PC-3 (cell line): ENCODE data around the gene RNF14. TPM values are rescaled to one million over a fixed set of nuclear protein-coding genes. Genes with fewer than 3 reads are reported as not detected.

Experiments used
- ATAC-seq: fragments of 200-7000 bp; cut with Tn5 transposase; 2 replicates; pipeline ENCODE4 v1.9.1; 2020; ENCODE audit warnings: mild to moderate bottlenecking, moderate library complexity
- BruUV-seq: library from RNA; stranded (reverse); fragments of 400-500 nt; replicated peaks from 2 replicates; lab custom pipeline; 2021; lab: Mats Ljungman, UMichigan
- CTCF ChIA-PET: fragments of 300-600 bp; sonication (Branson Sonifier 250); formaldehyde crosslinking; loops from one replicate; lab custom pipeline; 2022; ENCODE audit warnings: antibody characterized with exemption; lab: Charles Lee
- POLR2A ChIA-PET: fragments of 300-600 bp; sonication (Branson Sonifier 250); formaldehyde crosslinking; loops from one replicate; lab custom pipeline; 2022; ENCODE audit warnings: antibody characterized with exemption; ENCODE audit not compliant: unreplicated experiment; lab: Charles Lee
- DNase-seq: peaks from one replicate; pipeline ENCODE4 v3.0.0-alpha.2; 2015
- H2AFZ ChIP-seq: fragments of 300-600 bp; sonication (generic); 2 replicates; pipeline ENCODE4 v1.6.0; 2016; ENCODE audit warnings: antibody characterized with exemption, low read length
- H3F3A ChIP-seq: fragments of 300-600 bp; sonication (generic); one replicate; pipeline ENCODE4 v1.6.0; 2017; ENCODE audit warnings: antibody characterized with exemption, low read length, control low read depth, mild to moderate bottlenecking; ENCODE audit not compliant: unreplicated experiment
- H3K27ac ChIP-seq: fragments of 300-600 bp; sonication (generic); 2 replicates; pipeline ENCODE4 v1.5.1; 2016; ENCODE audit warnings: mild to moderate bottlenecking, low read length
- H3K27me3 ChIP-seq: fragments of 300-600 bp; sonication (generic); 2 replicates; pipeline ENCODE4 v1.6.1; 2016; ENCODE audit warnings: low read length, mixed read lengths
- H3K36me3 ChIP-seq: fragments of 300-600 bp; sonication (generic); 2 replicates; pipeline ENCODE4 v1.6.1; 2016; ENCODE audit warnings: low read depth, mixed run types, low read length, mixed read lengths
- H3K4me1 ChIP-seq: fragments of 300-600 bp; sonication (generic); 2 replicates; pipeline ENCODE4 v1.5.1; 2016; ENCODE audit warnings: low read length; ENCODE audit not compliant: insufficient read depth
- H3K4me2 ChIP-seq: fragments of 300-600 bp; sonication (generic); 2 replicates; pipeline ENCODE4 v1.6.0; 2016; ENCODE audit warnings: low read length
- H3K4me3 ChIP-seq: fragments of 300-600 bp; sonication (generic); 2 replicates; pipeline ENCODE4 v1.5.1; 2016; ENCODE audit warnings: mild to moderate bottlenecking, low read length, mixed read lengths
- H3K79me2 ChIP-seq: fragments of 300-600 bp; sonication (generic); 2 replicates; pipeline ENCODE4 v1.6.1; 2017; ENCODE audit warnings: low read length, mixed read lengths
- H3K9ac ChIP-seq: fragments of 300-600 bp; sonication (generic); 2 replicates; pipeline ENCODE4 v1.6.0; 2016; ENCODE audit warnings: mild to moderate bottlenecking, low read length
- H3K9me2 ChIP-seq: fragments of 300-600 bp; sonication (generic); replicated peaks from 2 replicates; pipeline ENCODE4 v1.6.1; 2016; ENCODE audit warnings: mixed run types, low read length, mixed read lengths
- H3K9me3 ChIP-seq: fragments of 300-600 bp; sonication (generic); 2 replicates; pipeline ENCODE4 v1.6.1; 2016; ENCODE audit warnings: low read length, mixed read lengths
- H4K20me1 ChIP-seq: fragments of 300-600 bp; sonication (generic); 2 replicates; pipeline ENCODE4 v1.6.1; 2016; ENCODE audit warnings: low read length, mixed read lengths
- CTCF ChIP-seq: fragments of 300-600 bp; sonication (generic); conservative IDR thresholded peaks from 2 replicates; pipeline ENCODE4 v1.5.1; 2017; ENCODE audit warnings: antibody characterized with exemption, low read depth, mild to moderate bottlenecking, low read length
- EZH2 ChIP-seq: fragments of 300-600 bp; sonication (generic); IDR thresholded peaks from one replicate; pipeline ENCODE4 v1.6.1; 2017; ENCODE audit warnings: antibody characterized with exemption, mild to moderate bottlenecking, low read length; ENCODE audit not compliant: unreplicated experiment
- EZH2phosphoT487 ChIP-seq: fragments of 300-600 bp; sonication (generic); IDR thresholded peaks from 2 replicates; pipeline ENCODE4 v1.6.1; 2018; ENCODE audit warnings: mild to moderate bottlenecking, antibody characterized with exemption, low read length, borderline replicate concordance
- intact Hi-C: fragments of 100-400 bp; cut with micrococcal nuclease; formaldehyde crosslinking; loops from 2 replicates; pipeline ENCODE4 v1.9.0; 2023
- total RNA-seq: library from RNA; depleted of rRNA; stranded (reverse); fragments of >200 nt; gene quantifications from 2 replicates; pipeline ENCODE4 v1.2.3, GENCODE V29; 2014

RNF14 gene
- total RNA-seq, 1 experiment from 2014 or later, result 32.1 TPM

DNA sequence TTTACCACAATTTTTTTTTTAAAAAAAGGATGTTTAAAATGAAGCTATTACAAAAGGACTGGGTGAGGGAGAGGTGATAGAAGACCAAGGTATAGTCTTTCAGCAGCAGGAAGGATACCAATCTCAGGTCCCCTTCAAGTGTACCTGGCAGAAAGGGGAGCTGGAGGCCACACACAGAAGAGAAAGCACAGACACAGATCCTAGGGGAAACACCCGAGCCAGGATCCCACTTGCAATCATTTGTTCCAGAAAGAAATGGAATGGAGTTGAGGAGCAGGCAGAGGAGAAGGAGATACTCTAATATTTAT, 38.3 kb downstream of the RNF14 start:
- H3K4me2 ChIP-seq, result no peak overlapping the region
- H3F3A ChIP-seq, result no peaks in the 10 kb centered on the region
- intact Hi-C loops, result no loop called here
- ChIA-PET CTCF (interaction anchor here (0.6 kb wide), 1 partner anchor 58 kb away, joined by 5 read pairs; no protein-coding TSS in a partner anchor), POLR2A (no interaction called here)
- H3K4me3 ChIP-seq, result no peak overlapping the region
- peaks cover 8% of the 10 kb centered on the region; the same call in 1 of the 2 replicates for H3K79me2 ChIP-seq
- H3K27me3 ChIP-seq, result no peaks in the 10 kb centered on the region
- BruUV-seq, result no TSS peak
- DNase-seq (no peak), ATAC-seq (no peak)
- H3K9me2 ChIP-seq, result no peaks in the 10 kb centered on the region
- H3K27ac ChIP-seq, result no peak overlapping the region
- H3K36me3 ChIP-seq, result no peaks in the 10 kb centered on the region; the same call in none of the 2 replicates
- no peaks in the 10 kb centered on the region for H3K9me3 ChIP-seq
- H3K4me1 ChIP-seq, result no peaks in the 10 kb centered on the region
- H4K20me1 ChIP-seq, result no peaks in the 10 kb centered on the region
- H3K9ac ChIP-seq, result no peak overlapping the region
- H2AFZ ChIP-seq, result no peak overlapping the region
- TF ChIP-seq CTCF (no peak), EZH2phosphoT487 (no peak), EZH2 (no peak)

GRCh38 chr5:142008813-142009212, 39.9 kb downstream of the RNF14 start:
- no peaks in the 10 kb centered on the region for H3F3A ChIP-seq
- intact Hi-C loops, result no loop called here
- CTCF ChIA-PET, result no interaction called here

More at GRCh38 chr5:142008813-142009212, 39.9 kb downstream of the RNF14 start:
- DNase-seq, result no peak
- Histone ChIP-seq H2AFZ (no peak overlapping the region), H3K27ac (no peak overlapping the region), H3K9ac (no peak overlapping the region), H3K79me2 (peaks cover 13% of the 10 kb centered on the region), H3K27me3 (no peaks in the 10 kb centered on the region), H3K4me3 (no peak overlapping the region), H4K20me1 (no peaks in the 10 kb centered on the region), H3K4me2 (no peak overlapping the region), H3K9me3 (no peaks in the 10 kb centered on the region), H3K4me1 (peaks cover 8% of the 10 kb centered on the region), H3K9me2 (no peaks in the 10 kb centered on the region), H3K36me3 (no peaks in the 10 kb centered on the region; the same call in none of the 2 replicates)
- POLR2A ChIA-PET, result no interaction called here
- TF ChIP-seq CTCF, result no peak
- TF ChIP-seq EZH2phosphoT487, result no peak
- TF ChIP-seq EZH2, result no peak
- BruUV-seq, result no TSS peak
- ATAC-seq, result no peak
